SK-N-SH treated with all-trans-retinoic acid at 6 μM for 48 hours (cell line): Measurements from ENCODE around the gene PI16.
A peak's percentile ranks its signal among the peaks of the same experiment; 100 is the strongest.

ENCODE experiments used
- ATAC-seq: fragments of 200-7000 bp; cut with Tn5 transposase; 3 replicates; pipeline ENCODE4 v1.9.1; 2020; ENCODE audit warnings: mild to moderate bottlenecking, moderate library complexity
- ARNTL ChIP-seq: fragments of 450-650 bp; formaldehyde crosslinking; IDR thresholded peaks from 2 replicates; pipeline ENCODE4 v1.5.0; 2020; ENCODE audit warnings: low read depth, mild to moderate bottlenecking, moderate library complexity, borderline replicate concordance
- BACH2 ChIP-seq: fragments of 250-450 bp; sonication (Bioruptor Pico); IDR thresholded peaks from 2 replicates; pipeline ENCODE4 v1.9.0; 2021; ENCODE audit warnings: mild to moderate bottlenecking, borderline replicate concordance
- CSDC2 ChIP-seq: fragments of 250-450 bp; sonication (Bioruptor Pico); IDR thresholded peaks from 2 replicates; pipeline ENCODE4 v1.5.0; 2020; ENCODE audit warnings: mild to moderate bottlenecking, moderate library complexity
- CSRNP3 ChIP-seq: fragments of 250-450 bp; sonication (Bioruptor Pico); IDR thresholded peaks from 2 replicates; pipeline ENCODE4 v1.5.1; 2021; ENCODE audit warnings: mild to moderate bottlenecking, moderate library complexity
- ESRRG ChIP-seq: fragments of 250-450 bp; sonication (Bioruptor Pico); IDR thresholded peaks from 2 replicates; pipeline ENCODE4 v1.6.1; 2021; ENCODE audit warnings: mild to moderate bottlenecking
- GLIS3 ChIP-seq: fragments of 250-450 bp; sonication (Bioruptor Pico); IDR thresholded peaks from 2 replicates; pipeline ENCODE4 v1.5.0; 2020; ENCODE audit warnings: mild to moderate bottlenecking, moderate library complexity
- ISL1 ChIP-seq: fragments of 250-450 bp; sonication (Bioruptor Pico); IDR thresholded peaks from 2 replicates; pipeline ENCODE4 v2.1.2; 2022; ENCODE audit warnings: mild to moderate bottlenecking, moderate library complexity
- OSR1 ChIP-seq: fragments of 250-450 bp; sonication (Bioruptor Pico); IDR thresholded peaks from 2 replicates; pipeline ENCODE4 v1.8.0; 2022; ENCODE audit warnings: moderate library complexity, mild to moderate bottlenecking, inconsistent platforms
- PATZ1 ChIP-seq: fragments of 250-450 bp; sonication (Bioruptor Pico); IDR thresholded peaks from 2 replicates; pipeline ENCODE4 v1.8.0; 2020; ENCODE audit warnings: mild to moderate bottlenecking, moderate library complexity, borderline replicate concordance
- POU6F1 ChIP-seq: fragments of 250-450 bp; sonication (Bioruptor Pico); IDR thresholded peaks from 2 replicates; pipeline ENCODE4 v1.8.0; 2021; ENCODE audit warnings: low read depth, mild to moderate bottlenecking, moderate library complexity, borderline replicate concordance
- PPARA ChIP-seq: fragments of 250-450 bp; sonication (Bioruptor Pico); IDR thresholded peaks from 2 replicates; pipeline ENCODE4 v1.5.0; 2020; ENCODE audit warnings: mild to moderate bottlenecking, borderline replicate concordance
- RARB ChIP-seq: fragments of 250-450 bp; sonication (Bioruptor Pico); IDR thresholded peaks from 2 replicates; pipeline ENCODE4 v1.8.0; 2021; ENCODE audit warnings: mild to moderate bottlenecking, moderate library complexity
- SNAI2 ChIP-seq: fragments of 250-450 bp; sonication (Bioruptor Pico); IDR thresholded peaks from 2 replicates; pipeline ENCODE4 v1.5.0; 2020; ENCODE audit warnings: mild to moderate bottlenecking, moderate library complexity
- TCF4 ChIP-seq: fragments of 250-450 bp; sonication (Bioruptor Pico); IDR thresholded peaks from 2 replicates; pipeline ENCODE4 v1.8.0; 2021; ENCODE audit warnings: mild to moderate bottlenecking, moderate library complexity, borderline replicate concordance
- TSHZ2 ChIP-seq: fragments of 250-450 bp; sonication (Bioruptor Pico); IDR thresholded peaks from 2 replicates; pipeline ENCODE4 v1.5.0; 2020; ENCODE audit warnings: mild to moderate bottlenecking, moderate library complexity
- ZC3H10 ChIP-seq: fragments of 250-450 bp; sonication (Bioruptor Pico); IDR thresholded peaks from 2 replicates; pipeline ENCODE4 v1.5.1; 2021; ENCODE audit warnings: mild to moderate bottlenecking, moderate library complexity
- ZFP30 ChIP-seq: fragments of 450-650 bp; formaldehyde crosslinking; IDR thresholded peaks from 2 replicates; pipeline ENCODE4 v1.5.0; 2022; ENCODE audit warnings: mild to moderate bottlenecking, moderate library complexity
- ZNF565 ChIP-seq: fragments of 450-650 bp; formaldehyde crosslinking; conservative IDR thresholded peaks from 2 replicates; pipeline ENCODE4 v1.5.0; 2020; ENCODE audit warnings: low read depth, mild to moderate bottlenecking, moderate library complexity
- ZNF8 ChIP-seq: fragments of 450-650 bp; formaldehyde crosslinking; IDR thresholded peaks from 2 replicates; pipeline ENCODE4 v1.5.0; 2020; ENCODE audit warnings: mild to moderate bottlenecking, moderate library complexity

PI16 gene

GRCh38 chr6:36964349-36964748 lies 9.8 kb downstream of the PI16 start:
- peak; percentile 11 for ATAC-seq
- TF ChIP-seq ZC3H10 (CRISPR knock-in tag) (no peak), GLIS3 (CRISPR knock-in tag) (no peak), TCF4 (CRISPR knock-in tag) (no peak), CSDC2 (no peak)

- no peak for TF ChIP-seq CSDC2
- no peak for TF ChIP-seq PATZ1 (CRISPR knock-in tag)
- TF ChIP-seq ZC3H10 (CRISPR knock-in tag): no peak
- TF ChIP-seq CSRNP3 (CRISPR knock-in tag): no peak
- ATAC-seq: no peak
Measured at GRCh38 chr6:36964908-36965307, 10.4 kb downstream of the PI16 start.

GRCh38 chr6:36967301-36967700 lies 12.8 kb downstream of the PI16 start:
- TF ChIP-seq ARNTL (CRISPR knock-in tag) (no peak), ZFP30 (CRISPR knock-in tag) (no peak), SNAI2 (no peak), ZNF565 (CRISPR knock-in tag) (no peak), ESRRG (CRISPR knock-in tag) (no peak), ZNF8 (no peak), TCF4 (CRISPR knock-in tag) (no peak), BACH2 (CRISPR knock-in tag) (no peak), TSHZ2 (CRISPR knock-in tag) (no peak), ISL1 (CRISPR knock-in tag) (no peak), CSRNP3 (CRISPR knock-in tag) (no peak), OSR1 (CRISPR knock-in tag) (no peak), PATZ1 (CRISPR knock-in tag) (no peak), RARB (CRISPR knock-in tag) (no peak), POU6F1 (CRISPR knock-in tag) (no peak), ZC3H10 (CRISPR knock-in tag) (no peak), PPARA (CRISPR knock-in tag) (no peak)
- ATAC-seq: no peak
